ENCODE results near the gene ULK4.

The ULK4 gene

GRCh38 chr3:41478278-41478677 is 483.6 kb downstream of the ULK4 start:
- no peak for DNase-seq (ENCODE audit: low spot score)

GRCh38 chr3:41477399-41478014 is 484.4 kb downstream of the ULK4 start:
- peaks cover 3% of the 10 kb centered on the region for H3K9me3 ChIP-seq (ENCODE audit: severe bottlenecking)
- no peak overlapping the region for H3K27ac ChIP-seq (ENCODE audit: poor library complexity, severe bottlenecking)
- H3K4me1 ChIP-seq (ENCODE audit: insufficient read depth, poor library complexity, severe bottlenecking): no peaks in the 10 kb centered on the region
- H3K4me3 ChIP-seq (ENCODE audit: severe bottlenecking): no peak overlapping the region
- DNase-seq (ENCODE audit: low spot score) (no peak), ATAC-seq (ENCODE audit: low read depth) (no peak)
- H3K36me3 ChIP-seq (ENCODE audit: low read depth): no peaks in the 10 kb centered on the region
- no peaks in the 10 kb centered on the region for H3K27me3 ChIP-seq (ENCODE audit: insufficient read depth, poor library complexity, severe bottlenecking)
- no peak for TF ChIP-seq CTCF (IDR thresholded peaks at IDR 0.05; ENCODE audit: poor library complexity, severe bottlenecking)

More at GRCh38 chr3:41478278-41478677, 483.6 kb downstream of the ULK4 start:
- no peaks in the 10 kb centered on the region for H3K9me3 ChIP-seq (ENCODE audit: severe bottlenecking)
- TF ChIP-seq CTCF (IDR thresholded peaks at IDR 0.05; ENCODE audit: poor library complexity, severe bottlenecking): no peak
- no peaks in the 10 kb centered on the region for H3K36me3 ChIP-seq (ENCODE audit: low read depth)
- no peak overlapping the region for H3K4me3 ChIP-seq (ENCODE audit: severe bottlenecking)
- no peak for ATAC-seq (ENCODE audit: low read depth)
- H3K4me1 ChIP-seq (ENCODE audit: insufficient read depth, poor library complexity, severe bottlenecking): no peaks in the 10 kb centered on the region
- no peaks in the 10 kb centered on the region for H3K27me3 ChIP-seq (ENCODE audit: insufficient read depth, poor library complexity, severe bottlenecking)
- H3K27ac ChIP-seq (ENCODE audit: poor library complexity, severe bottlenecking): no peak overlapping the region

GRCh38 chr3:41469083-41469482 is 492.8 kb downstream of the ULK4 start:
- Histone ChIP-seq H3K4me3 (ENCODE audit: severe bottlenecking) (no peak overlapping the region), H3K4me1 (ENCODE audit: insufficient read depth, poor library complexity, severe bottlenecking) (no peaks in the 10 kb centered on the region), H3K36me3 (ENCODE audit: low read depth) (no peaks in the 10 kb centered on the region), H3K9me3 (ENCODE audit: severe bottlenecking) (peaks cover 9% of the 10 kb centered on the region), H3K27ac (ENCODE audit: poor library complexity, severe bottlenecking) (no peak overlapping the region), H3K27me3 (ENCODE audit: insufficient read depth, poor library complexity, severe bottlenecking) (no peaks in the 10 kb centered on the region)
- ATAC-seq (ENCODE audit: low read depth): no peak
- no peak for TF ChIP-seq CTCF (IDR thresholded peaks at IDR 0.05; ENCODE audit: poor library complexity, severe bottlenecking)
- no peak for DNase-seq (ENCODE audit: low spot score)

GRCh38 chr3:41467481-41467880 is 494.4 kb downstream of the ULK4 start:
- H3K4me3 ChIP-seq (ENCODE audit: severe bottlenecking): no peak overlapping the region
- H3K4me1 ChIP-seq (ENCODE audit: insufficient read depth, poor library complexity, severe bottlenecking): no peaks in the 10 kb centered on the region
- no peak overlapping the region for H3K27ac ChIP-seq (ENCODE audit: poor library complexity, severe bottlenecking)
- H3K36me3 ChIP-seq (ENCODE audit: low read depth): no peaks in the 10 kb centered on the region
- no peak for TF ChIP-seq CTCF (IDR thresholded peaks at IDR 0.05; ENCODE audit: poor library complexity, severe bottlenecking)
- H3K9me3 ChIP-seq (ENCODE audit: severe bottlenecking): peaks cover 6% of the 10 kb centered on the region
- no peak for DNase-seq (ENCODE audit: low spot score)
- H3K27me3 ChIP-seq (ENCODE audit: insufficient read depth, poor library complexity, severe bottlenecking): no peaks in the 10 kb centered on the region
- no peak for ATAC-seq (ENCODE audit: low read depth)

GRCh38 chr3:41464858-41465257 is 497.0 kb downstream of the ULK4 start:
- no peak for TF ChIP-seq CTCF (IDR thresholded peaks at IDR 0.05; ENCODE audit: poor library complexity, severe bottlenecking)

More at GRCh38 chr3:41464858-41465257, 497.0 kb downstream of the ULK4 start:
- no peaks in the 10 kb centered on the region for H3K9me3 ChIP-seq (ENCODE audit: severe bottlenecking)
- H3K36me3 ChIP-seq (ENCODE audit: low read depth): no peaks in the 10 kb centered on the region
- H3K27ac ChIP-seq (ENCODE audit: poor library complexity, severe bottlenecking): no peak overlapping the region
- no peaks in the 10 kb centered on the region for H3K27me3 ChIP-seq (ENCODE audit: insufficient read depth, poor library complexity, severe bottlenecking)
- no peak overlapping the region for H3K4me3 ChIP-seq (ENCODE audit: severe bottlenecking)
- no peaks in the 10 kb centered on the region for H3K4me1 ChIP-seq (ENCODE audit: insufficient read depth, poor library complexity, severe bottlenecking)
- ATAC-seq (ENCODE audit: low read depth) (no peak), DNase-seq (ENCODE audit: low spot score) (no peak)
